Measurements from ENCODE around the gene FAAP20.

DNA sequence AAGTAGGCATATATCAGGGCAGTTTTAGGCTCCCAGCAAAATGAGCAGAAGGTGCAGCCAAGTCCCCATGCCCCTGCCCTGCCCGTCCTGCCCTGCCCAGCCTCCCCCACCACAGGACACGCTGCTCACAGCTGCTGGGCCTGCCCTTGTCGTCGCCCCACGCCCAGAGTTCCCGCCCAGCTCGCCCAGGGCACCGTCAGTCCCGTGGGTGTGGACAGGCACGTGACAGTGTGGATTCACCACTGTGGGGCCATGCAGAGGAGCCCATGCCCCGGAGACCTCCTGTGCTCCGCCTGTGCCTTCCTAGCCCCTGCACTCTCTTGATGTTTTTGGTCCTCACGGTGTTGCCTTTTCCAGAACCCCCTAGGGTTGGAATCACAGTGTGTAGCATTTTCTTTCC is 7.0 kb downstream of the FAAP20 start:
- no peak for TF ChIP-seq EZH2phosphoT487 (IDR thresholded peaks at IDR 0.05; ENCODE audit: insufficient read depth, low read depth)
- TF ChIP-seq EZH2 (IDR thresholded peaks at IDR 0.05; ENCODE audit: insufficient read depth, poor library complexity, severe bottlenecking), result no peak
